Measurements from ENCODE around the gene HCFC2.

Gene HCFC2

GRCh38 chr12:104048162-104048561 is 16.2 kb upstream of the HCFC2 start:
- intact Hi-C loops (cut with DNase I; ENCODE audit: low total_unique reads) = no loop called here
- H3K4me1 ChIP-seq = peaks cover 0 to 57% (median 35%) of the 10 kb centered on the region in 4 donors
- peak overlapping the region; percentile 77 to 80 for H3K27ac ChIP-seq
- H3K36me3 ChIP-seq = no peaks in the 10 kb centered on the region
- H3K9me3 ChIP-seq = no peaks in the 10 kb centered on the region
- H3K27me3 ChIP-seq = no peaks in the 10 kb centered on the region
- no peak for TF ChIP-seq CTCF (IDR thresholded peaks at IDR 0.05)
- no peak for DNase-seq
- peak overlapping the region; percentile 58 to 70 for H3K4me3 ChIP-seq

- no peaks in the 10 kb centered on the region for H3K27me3 ChIP-seq
- H3K9me3 ChIP-seq = no peaks in the 10 kb centered on the region
- H3K36me3 ChIP-seq = no peaks in the 10 kb centered on the region
- H3K27ac ChIP-seq = peak overlapping the region; percentile 77 to 80
- H3K4me3 ChIP-seq = peak overlapping the region; percentile 58 to 70
- intact Hi-C loops (cut with DNase I; ENCODE audit: low total_unique reads) = no loop called here
- no peak for DNase-seq
- TF ChIP-seq CTCF (IDR thresholded peaks at IDR 0.05) = no peak
- H3K4me1 ChIP-seq = peaks cover 0 to 57% (median 35%) of the 10 kb centered on the region in 4 donors
Measured at GRCh38 chr12:104048811-104049210, 15.5 kb upstream of the HCFC2 start.

DNA sequence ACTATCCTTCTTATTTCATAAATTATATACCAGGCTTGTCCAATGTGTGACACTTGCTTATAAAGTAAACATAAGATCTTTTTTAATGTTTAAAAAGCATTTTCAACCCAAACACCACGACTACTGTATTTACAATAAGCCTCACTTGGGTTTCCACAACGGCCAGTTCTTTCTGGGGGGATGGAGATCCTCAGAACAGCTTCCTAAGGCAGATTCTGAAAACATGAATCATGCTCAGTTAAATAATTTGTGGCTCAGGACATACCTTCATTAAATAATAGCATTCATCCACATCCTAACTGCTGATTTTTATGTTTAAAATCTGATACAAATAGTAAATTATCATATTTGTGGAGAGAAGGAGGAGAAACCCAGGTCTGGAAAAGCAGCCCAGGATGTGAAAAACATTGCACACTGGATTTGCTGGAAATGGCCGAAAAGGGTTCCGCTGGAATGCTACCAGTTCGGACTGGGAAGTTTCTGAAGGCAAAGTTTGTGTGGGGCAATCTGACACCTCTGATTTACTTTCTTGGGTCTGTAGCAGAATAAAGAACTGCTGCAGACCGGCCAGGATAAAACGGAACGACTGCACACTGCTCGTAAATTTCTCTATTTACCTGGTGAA is 14.9 kb upstream of the HCFC2 start:
- Histone ChIP-seq H3K27me3 (no peaks in the 10 kb centered on the region), H3K36me3 (no peaks in the 10 kb centered on the region), H3K9me3 (no peaks in the 10 kb centered on the region), H3K4me1 (peaks cover 0 to 57% (median 33%) of the 10 kb centered on the region in 4 donors), H3K4me3 (peak overlapping the region; percentile 58 to 70), H3K27ac (peak overlapping the region; percentile 77 to 80)
- DNase-seq = no peak
- no peak for TF ChIP-seq CTCF (IDR thresholded peaks at IDR 0.05)
- intact Hi-C loops (cut with DNase I; ENCODE audit: low total_unique reads) = no loop called here

GRCh38 chr12:104049903-104050356 is 14.4 kb upstream of the HCFC2 start, which contains the start of gene GLT8D2:
Gene GLT8D2, minus strand, starts transcription at chr12:104050187. Its CDS starts 30,539 bp downstream, at chr12:104019648.
- intact Hi-C loops (cut with DNase I; ENCODE audit: low total_unique reads) = no loop called here
- Histone ChIP-seq H3K9me3 (no peaks in the 10 kb centered on the region), H3K4me1 (peaks cover 0 to 51% (median 31%) of the 10 kb centered on the region in 4 donors), H3K27me3 (no peaks in the 10 kb centered on the region), H3K36me3 (no peaks in the 10 kb centered on the region), H3K27ac (peak within 1 kb of the TSS; percentile 77 to 80), H3K4me3 (peak within 1 kb of the TSS; percentile 58 to 70)
- no peak for TF ChIP-seq CTCF (IDR thresholded peaks at IDR 0.05)
- DNase-seq = peak; percentile 60 to 82

DNA sequence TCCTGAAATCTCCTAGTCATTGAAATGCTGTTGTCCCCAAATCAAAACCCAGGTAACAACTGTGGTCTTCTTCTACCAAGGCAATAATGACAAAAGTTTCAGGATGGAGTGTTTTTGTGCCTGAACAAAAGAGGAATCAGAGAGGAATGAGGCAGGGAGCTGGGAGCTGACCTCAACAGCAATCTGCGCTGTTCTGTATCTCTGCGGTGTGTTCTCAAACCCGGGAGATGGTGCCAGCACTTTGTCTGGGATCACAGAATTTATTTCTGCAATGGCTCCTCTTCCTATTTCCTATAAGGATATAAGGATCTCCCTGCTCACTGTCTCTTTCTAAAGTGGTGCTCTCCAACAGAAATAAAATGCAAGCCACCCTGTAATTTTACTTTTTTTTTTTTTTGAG is 13.9 kb upstream of the HCFC2 start:
- peaks cover 0 to 46% (median 26%) of the 10 kb centered on the region in 4 donors for H3K4me1 ChIP-seq
- no peaks in the 10 kb centered on the region for H3K36me3 ChIP-seq
- H3K9me3 ChIP-seq = no peaks in the 10 kb centered on the region
- intact Hi-C loops (cut with DNase I; ENCODE audit: low total_unique reads) = no loop called here
- H3K27ac ChIP-seq = peak overlapping the region; percentile 77 to 80
- no peak for TF ChIP-seq CTCF (IDR thresholded peaks at IDR 0.05)
- H3K27me3 ChIP-seq = no peaks in the 10 kb centered on the region
- no peak for DNase-seq
- peak overlapping the region; percentile 58 to 70 for H3K4me3 ChIP-seq
